ENCODE data around the gene TRPM2. TPM values are rescaled to one million over a fixed set of nuclear protein-coding genes. Genes with fewer than 3 reads are reported as not detected.

Gene TRPM2
- total and polyA plus RNA-seq, 10 of the 15 experiments (the other 5 are each of a cell fraction or from before 2014, with no cell fraction given) = 0.03 to 9.1 (median 2.6) TPM

DNA sequence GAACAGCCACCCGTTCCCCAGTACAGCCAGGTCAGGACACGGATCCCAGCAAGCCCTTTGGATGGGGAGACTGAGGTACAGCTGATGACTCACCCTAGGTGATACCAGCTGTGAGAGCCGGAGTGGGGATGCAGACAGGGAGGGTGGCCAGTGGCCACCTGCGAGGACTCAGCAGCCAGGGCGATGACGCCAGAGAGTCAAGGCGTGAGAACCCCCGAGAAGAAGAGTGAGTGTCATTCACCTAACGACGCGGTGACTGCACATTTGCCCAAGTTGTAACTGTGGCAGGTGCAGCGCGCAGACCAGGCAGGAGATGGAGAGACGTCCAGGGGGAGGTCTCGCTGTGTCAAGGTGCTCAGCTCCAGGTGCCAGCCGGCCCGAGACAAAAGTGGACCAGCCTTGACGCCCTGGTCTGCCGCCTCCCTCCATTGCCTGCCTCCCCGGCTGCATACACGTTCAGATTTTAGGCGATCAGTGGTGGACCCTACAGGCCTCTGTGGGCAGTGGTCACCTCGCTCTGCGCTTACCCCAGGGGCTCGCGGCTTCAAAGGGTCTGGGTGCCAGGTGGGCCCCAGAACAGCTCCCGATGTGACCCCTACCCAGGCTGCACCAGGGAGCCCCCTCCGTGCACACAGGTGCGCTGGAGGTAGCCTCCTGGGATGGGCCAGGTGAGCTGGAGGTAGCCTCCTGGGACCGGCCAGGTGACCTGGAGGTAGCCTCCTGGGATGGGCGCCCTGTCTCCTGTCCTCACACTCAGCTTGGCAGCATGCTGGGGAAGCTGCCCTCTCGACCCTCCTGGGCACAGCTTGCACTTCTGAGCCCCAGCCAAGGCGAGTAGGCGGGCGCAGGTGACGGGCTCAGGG, 113.8 kb downstream of the TRPM2 start:
- no peak for TF ChIP-seq RELA (IDR thresholded peaks at IDR 0.05; ENCODE audit: borderline replicate concordance, partially characterized antibody)
- Histone ChIP-seq H3K27me3 (replicated peaks in 1 of 2; ENCODE audit: control insufficient read depth in 2 of 2, insufficient read depth in 2 of 2, low read length in 1 of 2) (no peaks in the 10 kb centered on the region), H4K20me1 (ENCODE audit: control insufficient read depth, insufficient read depth) (no peaks in the 10 kb centered on the region), H3K27ac (ENCODE audit: control insufficient read depth, insufficient read depth) (no peak overlapping the region), H3K4me2 (ENCODE audit: control insufficient read depth, insufficient read depth) (no peak overlapping the region), H3K4me3 (no peak overlapping the region), H3K4me1 (ENCODE audit: control insufficient read depth, insufficient read depth, low read length) (no peaks in the 10 kb centered on the region), H3K9ac (ENCODE audit: control insufficient read depth, insufficient read depth, low read length) (no peak overlapping the region), H3K79me2 (ENCODE audit: control insufficient read depth, insufficient read depth, low read length) (no peaks in the 10 kb centered on the region), H2AFZ (ENCODE audit: control insufficient read depth, low read depth, low read length) (no peak overlapping the region), H3K36me3 (ENCODE audit: control insufficient read depth in 2 of 2, insufficient read depth in 2 of 2, low read length in 1 of 2) (no peaks in the 10 kb centered on the region), H3K9me3 (replicated peaks; ENCODE audit: control insufficient read depth, insufficient read depth, low read length) (no peaks in the 10 kb centered on the region)
- CTCF ChIA-PET = no interaction called here
- no peak for FAIRE-seq
- intact Hi-C loops (cut with micrococcal nuclease; ENCODE audit: unreplicated experiment) = no loop called here
- POLR2A ChIA-PET = no interaction called here
- no TSS peak for BruUV-seq (replicated peaks)
- 64% methylated on average over 35 of the region's 36 CpGs for WGBS (ENCODE audit: insufficient coverage, insufficient replicate concordance, low lambda C conversion rate, missing lambda C conversion rate)
- in situ Hi-C loops (cut with MboI) = no loop called here
- SMC1A ChIA-PET (ENCODE audit: uncharacterized antibody, unreplicated experiment) = no interaction called here
- no peak for ATAC-seq
- RAD21 ChIA-PET (ENCODE audit: unreplicated experiment) = no interaction called here
- DNase-seq (ENCODE audit: low read depth, low spot score) = no peak

DNA sequence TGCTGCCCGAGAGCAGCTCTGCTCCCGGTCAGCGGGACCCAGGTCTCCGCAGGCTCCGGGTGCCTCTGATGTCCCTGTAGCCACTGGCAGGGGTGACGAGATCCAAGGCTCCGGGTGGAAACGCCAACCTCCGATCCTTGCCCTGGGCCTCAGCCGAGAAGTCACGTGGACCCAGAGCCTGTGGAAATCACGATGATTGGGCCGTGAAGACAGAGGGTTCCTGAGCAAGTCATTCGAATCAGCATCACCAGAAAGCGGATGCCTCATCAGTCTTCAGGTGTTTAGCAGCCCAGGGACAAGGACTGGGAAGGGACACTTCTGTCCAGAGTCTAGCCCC, 114.4 kb downstream of the TRPM2 start:
- ChIA-PET RAD21 (ENCODE audit: unreplicated experiment) (no interaction called here), SMC1A (ENCODE audit: uncharacterized antibody, unreplicated experiment) (no interaction called here), POLR2A (no interaction called here), CTCF (no interaction called here)
- TF ChIP-seq NRF1 (conservative IDR thresholded peaks at IDR 0.05; ENCODE audit: low read depth, low read length) (no peak), EZH2 (IDR thresholded peaks at IDR 0.05; ENCODE audit: borderline replicate concordance, control insufficient read depth, low read depth, low read length) (no peak), TCF3 (IDR thresholded peaks at IDR 0.05; ENCODE audit: borderline replicate concordance, insufficient read depth, low read depth, low read length) (no peak), HCFC1 (IDR thresholded peaks at IDR 0.05; ENCODE audit: low read length) (no peak), NFYA (IDR thresholded peaks at IDR 0.05; ENCODE audit: borderline replicate concordance, low read depth, low read length) (no peak)
- TF ChIP-seq, protein P1, sequence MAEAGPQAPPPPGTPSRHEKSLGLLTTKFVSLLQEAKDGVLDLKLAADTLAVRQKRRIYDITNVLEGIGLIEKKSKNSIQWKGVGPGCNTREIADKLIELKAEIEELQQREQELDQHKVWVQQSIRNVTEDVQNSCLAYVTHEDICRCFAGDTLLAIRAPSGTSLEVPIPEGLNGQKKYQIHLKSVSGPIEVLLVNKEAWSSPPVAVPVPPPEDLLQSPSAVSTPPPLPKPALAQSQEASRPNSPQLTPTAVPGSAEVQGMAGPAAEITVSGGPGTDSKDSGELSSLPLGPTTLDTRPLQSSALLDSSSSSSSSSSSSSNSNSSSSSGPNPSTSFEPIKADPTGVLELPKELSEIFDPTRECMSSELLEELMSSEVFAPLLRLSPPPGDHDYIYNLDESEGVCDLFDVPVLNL (IDR thresholded peaks at IDR 0.05; ENCODE audit: low read depth, low read length) = no peak
- H3K4me2 ChIP-seq (ENCODE audit: control insufficient read depth, insufficient read depth) = no peak overlapping the region
- no peaks in the 10 kb centered on the region for H3K9me3 ChIP-seq (replicated peaks; ENCODE audit: control insufficient read depth, insufficient read depth, low read length)
- WGBS (ENCODE audit: insufficient coverage, insufficient replicate concordance, low lambda C conversion rate, missing lambda C conversion rate) = 48% methylated on average over 15 of the region's 15 CpGs
- FAIRE-seq = no peak
- H3K27me3 ChIP-seq (replicated peaks in 1 of 2; ENCODE audit: control insufficient read depth in 2 of 2, insufficient read depth in 2 of 2, low read length in 1 of 2) = no peaks in the 10 kb centered on the region
- H3K4me3 ChIP-seq = no peak overlapping the region
- ATAC-seq = no peak
- H3K36me3 ChIP-seq (ENCODE audit: control insufficient read depth in 2 of 2, insufficient read depth in 2 of 2, low read length in 1 of 2) = no peaks in the 10 kb centered on the region
- DNase-seq (ENCODE audit: low read depth, low spot score) = no peak
- H3K79me2 ChIP-seq (ENCODE audit: control insufficient read depth, insufficient read depth, low read length) = no peaks in the 10 kb centered on the region
- BruUV-seq (replicated peaks) = no TSS peak
- no peak overlapping the region for H3K9ac ChIP-seq (ENCODE audit: control insufficient read depth, insufficient read depth, low read length)
- in situ Hi-C loops (cut with MboI) (no loop called here), intact Hi-C loops (cut with micrococcal nuclease; ENCODE audit: unreplicated experiment) (no loop called here)
- no peaks in the 10 kb centered on the region for H3K4me1 ChIP-seq (ENCODE audit: control insufficient read depth, insufficient read depth, low read length)
- H2AFZ ChIP-seq (ENCODE audit: control insufficient read depth, low read depth, low read length) = no peak overlapping the region
- no peaks in the 10 kb centered on the region for H4K20me1 ChIP-seq (ENCODE audit: control insufficient read depth, insufficient read depth)
- no peak overlapping the region for H3K27ac ChIP-seq (ENCODE audit: control insufficient read depth, insufficient read depth)
